Stimulated activated naive CD8-positive, alpha-beta T cell treated with anti-CD3 and anti-CD28 coated beads, Interleukin-15, Interleukin-2, amounts not matched to agents 100 U/mL and 50 U/mL, for 24 hours (primary cell): ENCODE measurements around the gene UGGT1.
A peak's percentile ranks its signal among the peaks of the same experiment; 100 is the strongest.
"Not testable (repeated sequence)": the region's sequence is repeated elsewhere in the genome, so short reads cannot be mapped to it uniquely, and the experiment has no call there.

Experiments used
- ATAC-seq: fragments of 150-1000 bp; cut with Tn5 transposase; one replicate; pipeline ENCODE4 v1.10.0; 2021
- DNase-seq: peaks from one replicate; pipeline ENCODE4 v3.0.0; 2021

UGGT1 gene

DNA sequence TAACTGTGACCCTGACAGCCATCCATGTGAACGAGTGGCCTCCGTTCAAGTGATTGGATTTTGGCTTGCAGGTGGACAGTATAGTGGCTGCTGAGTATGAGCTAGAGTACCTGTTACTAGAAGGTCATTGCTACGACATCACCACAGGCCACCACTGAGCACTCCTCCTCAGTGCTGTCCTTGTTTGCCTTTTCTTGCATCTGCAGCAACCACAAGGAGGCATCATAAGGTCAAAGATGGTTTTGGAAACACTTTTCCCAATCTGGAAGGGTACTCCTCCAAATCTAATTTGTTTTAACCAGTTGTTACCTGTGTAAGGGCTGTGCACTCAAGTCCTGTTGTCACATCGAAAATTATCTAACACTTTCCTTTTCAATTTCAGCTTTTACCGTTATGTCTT, 81.2 kb downstream of the UGGT1 start:
- no peak for DNase-seq

DNA sequence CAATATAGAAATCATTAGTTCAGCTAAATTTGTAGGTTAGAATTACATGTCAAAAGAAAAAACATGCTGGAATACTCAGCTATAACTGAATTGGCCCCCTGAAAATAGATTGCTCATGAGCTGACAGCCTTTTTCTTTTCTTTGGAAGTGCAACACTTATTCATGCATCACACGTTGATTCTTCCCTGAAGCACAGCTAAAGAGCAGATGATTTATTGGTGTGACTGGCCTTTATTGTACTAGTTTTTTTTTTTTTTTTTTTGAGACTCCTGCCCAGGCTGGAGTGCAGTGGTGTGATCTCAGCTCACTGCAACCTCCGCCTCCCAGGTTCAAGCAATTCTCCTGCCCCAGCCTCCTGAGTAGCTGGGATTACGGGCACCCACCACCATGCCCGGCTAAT, 83.1 kb downstream of the UGGT1 start:
- not testable (repeated sequence) for DNase-seq, ATAC-seq

More for the DNA sequence above, 81.2 kb downstream of the UGGT1 start:
- no peak for ATAC-seq

DNA sequence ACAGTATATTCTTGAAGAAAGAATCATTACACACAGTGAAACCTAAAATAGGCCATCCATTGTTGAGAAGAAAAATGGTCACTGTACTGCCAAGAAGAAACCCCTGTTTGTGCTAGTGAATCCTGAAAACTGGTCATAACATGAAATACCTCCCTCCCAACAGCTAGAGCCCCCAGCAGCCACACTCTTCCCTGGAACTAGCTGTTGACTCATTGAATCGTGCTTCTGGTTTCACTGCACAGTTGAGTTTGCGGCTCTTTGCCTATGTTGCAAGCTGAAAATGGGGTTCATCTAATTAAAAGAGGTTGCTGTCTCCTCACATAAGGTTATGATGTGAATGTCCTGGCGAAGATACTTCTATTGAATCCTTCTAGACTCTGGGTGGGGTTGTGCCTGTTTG, 86.3 kb downstream of the UGGT1 start:
- ATAC-seq (no peak), DNase-seq (no peak)

DNA sequence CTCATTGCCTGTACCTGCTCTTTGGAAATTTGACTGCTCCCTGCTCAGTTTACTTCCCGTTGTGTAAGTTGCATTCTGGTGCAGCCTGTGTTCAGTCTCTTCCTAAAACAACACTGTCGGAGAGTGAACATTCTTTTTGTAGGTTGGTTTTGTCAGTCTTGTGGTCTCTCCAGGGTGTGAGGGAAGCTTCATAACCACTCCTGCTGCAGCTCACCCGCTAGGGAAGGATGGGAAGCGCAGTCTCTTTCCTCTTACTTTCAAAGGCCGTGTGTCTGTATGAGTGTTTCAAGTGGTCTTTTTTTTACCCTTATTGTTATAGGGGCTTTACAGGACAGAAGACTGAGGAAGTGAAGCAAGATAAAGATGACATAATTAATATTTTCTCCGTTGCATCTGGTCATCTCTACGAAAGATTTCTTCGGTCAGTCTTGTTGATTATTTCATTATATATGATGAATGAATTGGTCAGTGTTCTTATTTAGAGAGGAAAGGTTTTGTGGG, 87.2 kb downstream of the UGGT1 start:
- DNase-seq (no peak), ATAC-seq (no peak)

DNA sequence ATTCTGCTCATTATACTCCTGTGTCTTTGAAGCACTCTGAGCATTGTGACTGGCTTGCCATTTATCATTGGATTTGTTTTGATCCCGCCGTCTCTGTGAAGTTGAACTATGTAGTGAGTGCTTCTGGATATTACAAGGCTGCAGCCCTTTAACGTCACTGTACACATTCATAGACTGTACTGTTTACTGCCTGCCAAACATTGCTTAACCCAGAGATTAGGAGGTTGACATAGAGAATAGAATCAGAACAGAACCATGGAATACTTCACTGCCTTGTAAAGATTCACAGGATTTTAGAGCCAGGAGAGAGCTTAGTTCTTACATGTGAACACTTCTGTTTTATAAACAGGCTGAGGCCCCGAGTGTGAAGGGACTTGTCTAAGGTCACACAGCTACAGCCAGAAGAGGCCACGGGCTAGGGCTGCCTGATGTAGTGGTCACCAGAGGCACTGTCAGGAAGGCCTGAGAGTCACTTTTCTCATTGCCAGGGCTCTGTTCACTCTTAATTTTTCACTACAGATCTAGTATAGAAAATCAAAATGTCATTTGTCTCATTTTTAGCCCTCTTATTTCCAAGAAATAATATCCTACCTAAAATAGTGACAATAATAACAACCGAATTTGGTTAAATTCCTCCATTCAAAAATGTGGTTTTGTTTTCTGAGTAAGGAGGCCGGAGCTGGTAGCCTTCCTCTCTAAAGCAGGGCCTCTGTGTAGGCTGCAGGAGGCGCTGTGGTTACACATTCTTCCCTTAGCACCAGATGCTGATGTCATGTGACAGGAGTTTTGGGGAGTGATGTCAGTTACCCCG, 87.9 kb downstream of the UGGT1 start:
- peak; percentile 42 for DNase-seq

DNA sequence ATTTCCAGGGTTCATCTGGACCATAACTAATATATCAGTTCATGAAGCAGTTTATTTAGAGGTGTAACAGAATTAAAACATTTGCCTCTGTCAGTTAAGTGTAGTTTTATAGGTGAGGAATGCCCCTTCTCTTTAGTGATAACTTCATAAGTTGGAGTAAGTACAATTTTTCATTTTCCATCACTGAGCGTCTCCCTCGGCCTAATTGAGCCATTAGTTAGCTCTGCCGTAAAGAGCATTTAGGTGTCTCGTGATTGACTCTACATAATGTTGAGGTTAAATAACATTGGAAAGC, 88.4 kb downstream of the UGGT1 start:
- DNase-seq, result no peak
- ATAC-seq, result no peak

More for the DNA sequence above, 87.9 kb downstream of the UGGT1 start:
- peak; percentile 43 for ATAC-seq

DNA sequence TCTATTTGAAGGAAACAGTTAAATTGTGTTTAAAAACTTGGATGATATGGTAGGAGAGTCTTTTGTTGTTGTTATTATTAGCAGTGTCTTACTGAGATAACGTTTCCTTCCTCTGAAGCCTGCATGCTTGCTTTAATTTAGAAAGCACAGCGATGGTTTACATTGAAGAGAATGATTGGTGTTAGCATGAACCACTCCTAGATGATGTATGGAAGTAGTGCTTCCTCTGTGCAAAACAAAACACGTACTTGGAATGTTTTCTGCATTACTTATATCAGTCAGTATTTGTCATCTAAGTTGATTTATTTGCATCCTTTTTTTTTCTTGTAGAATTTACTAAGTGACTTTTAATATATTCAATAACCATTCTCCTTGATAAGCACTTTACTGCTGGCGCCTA, 89.0 kb downstream of the UGGT1 start:
- DNase-seq (no peak), ATAC-seq (no peak)

DNA sequence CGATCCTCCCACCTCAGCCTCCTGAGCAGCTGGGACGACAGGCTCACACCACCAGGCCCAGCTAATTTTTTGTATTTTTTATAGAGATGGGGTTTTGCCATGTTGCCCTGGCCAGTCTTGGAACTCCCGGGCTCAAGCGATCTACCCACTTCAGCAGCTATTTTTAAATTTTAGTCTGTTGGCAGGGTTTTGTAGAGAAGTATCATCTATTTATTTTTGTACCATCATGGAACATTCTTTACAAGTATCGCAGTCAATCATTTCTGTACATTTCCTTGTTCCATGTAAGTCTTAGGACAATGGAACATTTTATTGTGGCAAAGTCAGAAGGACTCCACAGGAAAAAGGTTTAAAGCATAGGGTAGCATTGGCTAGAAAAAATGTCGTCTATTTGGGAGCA, 94.6 kb downstream of the UGGT1 start:
- ATAC-seq, result no peak
- no peak for DNase-seq

DNA sequence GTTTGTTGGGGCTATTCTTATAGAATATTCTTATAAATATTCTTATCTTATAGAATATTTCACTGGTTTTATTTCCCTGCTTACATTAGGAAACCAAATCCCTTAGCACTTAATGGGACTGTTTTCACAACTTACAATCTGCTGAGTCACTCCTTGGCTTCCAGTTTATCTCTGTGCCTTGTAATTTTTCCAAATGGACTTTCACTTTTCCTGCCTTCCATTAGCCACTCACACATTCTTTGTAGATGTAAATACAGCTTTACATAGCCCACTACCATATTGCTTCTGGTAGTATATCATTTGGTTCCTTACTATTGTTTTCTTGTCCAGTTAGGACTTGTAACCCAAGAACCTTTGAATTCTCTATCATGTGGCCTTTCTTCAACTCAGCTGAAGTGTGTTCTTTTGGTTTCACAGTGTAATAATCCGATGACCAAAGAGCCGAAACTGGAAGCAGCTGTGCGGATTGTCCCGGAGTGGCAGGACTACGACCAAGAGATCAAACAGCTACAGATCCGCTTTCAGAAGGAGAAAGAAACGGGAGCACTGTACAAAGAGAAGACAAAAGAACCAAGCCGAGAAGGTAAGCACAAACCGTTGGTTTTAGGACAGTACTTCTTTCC, 96.1 kb downstream of the UGGT1 start:
- ATAC-seq (no peak), DNase-seq (no peak)

DNA sequence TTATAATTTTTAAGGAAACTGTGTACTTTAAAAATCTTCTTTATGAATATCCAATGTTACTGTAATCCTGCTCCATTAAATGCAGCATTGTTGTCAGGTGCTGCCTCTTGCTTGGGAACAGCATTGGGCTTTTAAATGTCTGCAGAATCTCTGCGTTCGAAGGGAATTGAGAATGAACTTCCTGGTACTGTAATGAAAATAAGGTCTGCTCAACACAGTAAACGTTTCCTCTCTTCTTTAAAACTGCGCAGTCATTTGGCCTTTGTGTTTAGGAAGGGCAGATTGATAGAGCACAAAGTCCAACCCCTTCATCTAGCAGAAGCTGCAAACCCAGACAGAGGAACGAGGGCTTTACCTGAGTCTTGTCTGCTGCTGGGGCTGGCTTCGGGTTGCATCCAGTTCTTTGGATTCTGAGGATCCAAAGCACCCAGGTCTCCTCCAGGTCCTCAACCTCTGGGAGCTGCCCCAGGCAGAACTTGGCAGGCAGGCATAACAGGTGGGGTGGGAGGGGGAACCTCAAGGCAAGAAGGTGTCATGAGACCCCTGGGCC, 104.5 kb downstream of the UGGT1 start:
- ATAC-seq (no peak), DNase-seq (no peak)

DNA sequence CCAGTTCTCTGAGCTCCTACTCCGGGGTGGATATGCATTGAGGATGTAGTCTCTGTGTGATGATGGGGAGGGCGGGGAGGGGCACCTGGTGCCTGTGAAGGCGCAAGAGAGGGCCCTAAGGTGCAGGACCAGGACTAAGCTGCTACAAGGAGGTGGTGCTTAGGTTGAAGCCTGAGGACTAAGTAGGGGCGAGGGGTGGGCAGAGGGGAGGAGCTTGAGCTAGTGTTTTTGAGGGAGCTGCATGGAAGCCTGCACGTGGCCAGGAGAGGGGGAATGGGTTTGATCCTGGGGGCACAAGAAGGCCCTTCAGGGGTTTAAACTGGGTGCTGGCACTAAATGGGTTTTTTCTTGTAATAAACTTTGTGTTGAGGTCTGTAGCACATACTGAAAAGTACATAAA, 105.0 kb downstream of the UGGT1 start:
- ATAC-seq (no peak), DNase-seq (no peak)

DNA sequence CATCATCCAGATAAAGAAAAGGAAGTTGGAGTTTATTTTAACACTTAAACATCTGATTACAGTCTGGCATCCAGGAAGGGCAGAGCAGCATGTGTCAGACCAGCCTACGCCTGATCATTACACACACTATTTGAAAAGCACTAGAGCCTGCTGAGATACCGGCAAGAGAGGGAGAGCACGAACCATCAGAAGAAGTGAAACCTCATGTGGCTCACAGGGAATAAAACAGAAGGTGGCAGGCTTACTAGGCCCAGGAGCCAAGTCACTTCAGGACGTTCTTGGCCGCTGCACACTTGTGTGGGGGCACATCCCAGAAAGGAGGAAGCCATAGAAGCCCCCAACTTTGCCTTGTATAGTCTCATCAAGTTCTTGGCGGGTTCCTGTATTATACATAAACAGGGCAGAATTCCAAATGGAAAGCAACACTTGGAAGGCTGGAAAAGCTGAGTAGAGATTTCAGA, 105.5 kb downstream of the UGGT1 start:
- ATAC-seq (peak; percentile 68), DNase-seq (no peak)

DNA sequence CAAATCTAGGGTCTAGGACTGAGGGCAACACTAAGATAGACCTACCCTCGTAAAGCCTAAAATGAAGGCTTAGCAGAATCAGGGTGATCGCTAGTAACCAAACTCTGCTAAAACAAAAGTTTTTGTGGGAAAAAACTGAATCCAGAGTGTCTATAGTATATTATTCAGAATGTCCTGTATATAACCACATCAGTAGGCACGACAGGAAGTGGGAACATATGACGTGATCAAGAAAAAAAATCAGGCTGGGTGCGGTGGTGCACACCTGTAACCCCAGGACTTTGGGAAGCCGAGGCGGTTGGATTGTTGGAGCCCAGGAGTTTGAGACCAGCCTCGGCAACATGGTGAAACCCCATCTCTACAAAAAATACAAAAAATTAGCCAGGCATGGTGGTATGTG, 106.1 kb downstream of the UGGT1 start:
- peak; percentile 25 for ATAC-seq
- no peak for DNase-seq

DNA sequence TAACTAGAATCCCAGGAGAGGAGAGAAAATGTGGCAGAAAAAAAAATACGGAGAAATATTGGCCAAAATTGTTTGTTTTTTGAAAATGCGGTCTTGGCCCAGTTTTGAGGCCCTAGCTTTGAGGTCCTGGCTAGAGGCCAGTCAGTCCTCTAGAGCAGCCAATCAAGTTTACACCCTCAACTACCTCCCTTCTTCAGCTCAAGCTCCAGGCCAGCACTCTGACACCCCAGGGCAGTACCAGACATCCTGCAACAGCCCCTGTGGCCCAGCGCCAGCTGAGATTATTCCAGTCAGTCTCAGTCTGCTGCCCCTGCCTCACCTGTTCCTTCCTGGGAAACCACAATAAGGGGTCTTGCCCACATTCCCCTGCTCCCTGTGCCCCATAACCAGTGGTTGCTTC, 107.7 kb downstream of the UGGT1 start:
- DNase-seq (no peak), ATAC-seq (no peak)

DNA sequence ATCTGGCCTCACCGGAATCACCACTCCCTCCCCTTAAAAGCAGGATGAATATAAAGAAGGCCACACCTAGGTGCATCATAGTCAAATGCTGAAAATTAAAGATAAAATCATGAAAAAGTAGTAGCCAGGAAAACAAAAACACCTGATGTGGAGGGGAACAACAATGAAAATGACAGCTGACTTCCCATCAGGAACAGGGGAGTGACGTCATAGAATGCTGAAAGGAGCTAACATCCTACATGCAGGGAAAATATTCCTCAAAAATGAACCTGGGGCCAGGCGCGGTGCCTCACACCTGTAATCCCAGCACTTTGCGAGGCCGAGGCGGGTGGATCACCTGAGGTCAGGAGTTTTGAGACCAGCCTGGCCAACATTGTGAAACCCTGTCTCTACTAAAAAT, 108.1 kb downstream of the UGGT1 start:
- ATAC-seq, result no peak

DNA sequence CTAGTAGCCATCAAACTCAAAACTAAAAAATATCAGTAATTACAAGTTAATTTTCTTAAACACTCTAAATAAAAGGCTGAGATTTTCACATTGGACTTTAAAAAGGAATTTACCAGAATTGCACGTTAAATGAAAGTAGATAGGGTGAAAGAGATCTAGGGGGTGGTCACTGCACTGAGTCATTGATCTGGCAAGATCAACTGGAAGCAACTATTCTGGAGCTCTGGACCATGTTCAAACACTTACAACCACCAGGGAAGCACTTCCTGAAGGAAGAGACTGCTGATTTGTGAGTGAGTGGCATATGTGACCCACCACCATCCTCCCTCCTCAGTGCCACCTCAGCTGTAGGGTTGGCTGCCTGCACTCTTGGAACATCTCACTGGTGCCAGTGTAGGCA, 111.8 kb downstream of the UGGT1 start:
- DNase-seq (no peak), ATAC-seq (no peak)

More for the DNA sequence above, 108.1 kb downstream of the UGGT1 start:
- DNase-seq, result no peak

DNA sequence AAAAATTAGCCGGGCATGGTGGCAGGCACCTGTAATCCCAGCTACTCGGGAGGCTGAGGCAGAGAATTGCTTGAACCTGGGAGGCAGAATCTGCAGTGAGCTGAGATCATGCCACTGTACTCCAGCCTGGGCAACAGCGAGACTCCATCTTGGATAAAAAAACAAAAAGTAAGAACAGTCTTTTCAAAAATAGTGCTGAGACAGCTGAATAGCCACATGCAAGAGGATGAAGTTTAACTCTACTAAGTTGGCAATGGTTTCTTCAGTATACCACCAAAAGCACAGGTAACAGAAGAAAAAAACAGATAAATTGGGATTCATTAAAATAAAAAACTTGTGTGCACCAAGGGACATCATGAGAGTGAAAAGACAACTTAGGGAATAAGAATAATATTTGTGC, 115.2 kb downstream of the UGGT1 start:
- DNase-seq, result no peak

DNA sequence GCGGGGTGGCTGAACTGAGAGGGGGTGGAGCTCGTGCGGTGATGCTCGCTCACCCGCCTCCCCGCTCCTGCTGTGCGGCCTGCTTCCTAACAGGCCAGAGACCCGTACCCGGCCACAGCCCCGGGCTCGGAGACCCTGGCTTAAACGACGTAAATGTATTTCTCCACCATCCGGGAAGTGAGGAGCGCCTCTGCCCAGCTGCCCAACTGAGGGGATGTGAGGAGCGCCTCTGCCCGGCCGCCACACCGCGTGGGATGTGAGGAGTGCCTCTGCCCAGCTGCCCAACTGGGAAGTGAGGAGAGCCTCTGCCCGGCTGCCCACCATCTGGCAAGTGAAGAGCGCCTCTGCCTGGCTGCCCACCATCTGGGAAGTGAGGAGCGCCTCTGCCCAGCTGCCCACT, 117.0 kb downstream of the UGGT1 start:
- DNase-seq (no peak), ATAC-seq (no peak)

More for the DNA sequence above, 115.2 kb downstream of the UGGT1 start:
- ATAC-seq, result no peak

DNA sequence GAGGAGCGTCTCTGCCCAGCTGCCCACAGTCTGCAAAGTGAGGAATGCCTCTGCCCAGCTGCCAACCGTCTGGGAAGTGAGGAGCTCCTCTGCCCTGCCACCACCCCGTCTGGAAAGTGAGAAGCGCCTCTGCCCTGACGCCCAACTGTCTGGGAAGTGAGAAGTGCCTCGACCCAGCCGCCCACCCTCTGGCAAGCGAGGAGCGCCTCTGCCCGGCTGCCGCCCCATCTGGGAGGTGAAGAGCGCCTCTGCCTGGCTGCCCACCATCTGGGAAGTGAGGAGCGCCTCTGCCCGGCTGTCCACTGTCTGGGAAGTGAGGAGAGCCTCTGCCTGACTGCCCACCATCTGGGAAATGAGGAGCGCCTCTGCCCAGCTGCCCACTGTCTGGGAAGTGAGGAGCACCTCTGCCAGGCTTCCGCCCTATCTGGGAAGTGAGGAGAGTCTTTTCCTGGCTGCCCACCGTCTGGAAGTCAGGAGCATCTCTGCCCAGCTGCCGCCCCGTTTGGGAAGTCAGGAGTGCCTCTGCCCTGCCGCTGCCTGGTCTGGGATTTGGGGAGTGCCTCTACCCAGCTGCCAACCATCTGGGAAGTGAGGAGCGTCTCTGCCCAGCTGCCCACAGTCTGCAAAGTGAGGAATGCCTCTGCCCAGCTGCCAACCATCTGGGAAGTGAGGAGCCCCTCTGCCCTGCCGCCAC, 117.8 kb downstream of the UGGT1 start:
- DNase-seq, ATAC-seq: not testable (repeated sequence)

DNA sequence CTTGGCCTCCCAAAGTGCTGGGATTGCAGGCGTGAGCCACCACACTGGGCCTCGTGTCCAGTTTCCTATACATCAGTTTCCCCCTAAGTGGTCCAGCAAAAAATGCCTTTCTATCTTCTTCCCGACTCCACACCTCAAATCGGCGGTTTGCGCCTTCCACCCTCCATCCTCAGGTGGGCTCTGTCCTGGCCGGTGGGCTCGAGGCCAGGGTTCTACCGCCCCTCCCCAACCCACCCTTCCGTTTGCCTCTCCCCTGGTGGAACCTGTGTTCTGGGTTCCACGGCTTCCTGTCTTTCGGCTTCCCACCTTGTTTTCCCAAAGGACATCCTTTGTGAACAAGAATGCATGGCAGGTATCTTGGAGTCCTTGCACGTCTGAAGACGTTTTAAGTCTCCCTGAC, 123.3 kb downstream of the UGGT1 start:
- ATAC-seq, result no peak
- DNase-seq, result no peak

DNA sequence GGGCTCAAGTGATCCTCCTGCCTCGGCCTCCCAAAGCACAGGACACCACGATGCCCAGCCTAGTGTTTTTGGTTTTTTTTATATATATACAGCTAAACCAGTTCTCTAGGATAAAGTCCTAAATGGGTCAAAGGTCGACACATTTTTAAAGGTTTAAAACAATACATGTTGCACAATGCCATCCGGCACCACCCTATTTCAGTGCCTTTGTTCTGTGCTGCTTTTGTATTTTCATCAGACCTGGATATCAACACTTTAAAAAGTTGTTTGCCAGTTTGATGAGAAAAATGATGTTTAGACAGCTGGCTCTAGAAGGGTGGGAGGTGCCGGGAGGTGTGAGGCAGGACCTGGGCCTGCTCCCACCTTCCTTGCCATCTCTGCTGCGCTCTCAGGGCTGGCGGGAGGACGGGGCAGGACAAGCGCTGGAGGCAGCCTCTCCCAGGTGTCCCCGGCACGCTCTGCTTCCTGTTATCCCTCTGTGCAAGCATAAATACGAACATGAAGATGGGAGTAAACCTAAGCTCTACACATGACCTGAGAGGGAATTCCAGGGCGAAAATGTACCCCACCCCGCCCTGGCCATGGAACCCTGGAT, 124.0 kb downstream of the UGGT1 start:
- DNase-seq (no peak), ATAC-seq (no peak)

DNA sequence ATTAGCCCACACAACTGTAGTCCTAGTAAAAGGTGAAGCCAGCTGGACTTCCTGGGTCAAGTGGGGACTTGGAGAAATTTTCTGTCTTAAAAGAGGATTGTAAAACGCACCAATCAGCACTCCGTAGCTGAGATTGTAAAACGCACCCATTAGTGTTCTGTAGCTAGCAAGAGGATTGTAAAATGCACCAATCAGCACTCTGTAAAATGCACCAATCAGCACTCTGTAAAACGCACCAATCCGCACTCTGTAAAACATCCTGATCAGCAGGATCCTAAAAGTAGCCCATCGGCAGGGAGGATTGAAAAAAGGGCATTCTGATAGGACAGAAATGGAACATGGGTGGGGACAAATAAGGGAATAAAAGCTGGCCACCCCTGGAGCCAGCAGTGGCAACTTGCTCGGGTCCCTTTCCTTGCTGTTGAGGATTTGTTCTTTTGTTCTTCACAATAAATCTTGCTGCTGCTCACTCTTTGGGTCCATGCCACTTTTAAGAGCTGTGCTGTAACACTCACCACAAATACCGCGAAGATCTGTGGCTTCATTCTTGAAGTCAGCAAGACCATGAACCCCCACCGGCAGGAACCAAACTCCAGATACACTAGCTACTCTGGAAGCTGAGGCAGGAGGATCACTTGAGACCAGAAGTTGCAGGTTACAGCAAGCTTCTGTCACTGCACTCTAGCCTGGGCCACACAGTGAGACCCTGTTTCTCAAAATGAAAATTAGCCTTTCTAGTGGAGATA, 125.1 kb downstream of the UGGT1 start:
- no peak for DNase-seq
- ATAC-seq, result no peak
